HG03439 (cell line): ENCODE results near the gene CNNM2.

Source experiments
- ATAC-seq: cut with Tn5 transposase; IDR thresholded peaks from one replicate; pipeline ENCODE4 v1.9.1; 2021; ENCODE audit warnings: mild to moderate bottlenecking, moderate library complexity; ENCODE audit not compliant: unreplicated experiment

The CNNM2 gene

GRCh38 chr10:103067956-103068355 lies 149.9 kb downstream of the CNNM2 start:
- no peak for ATAC-seq

- peak; percentile 58 for ATAC-seq
These were observed 151.6 kb downstream of the CNNM2 start for GRCh38 chr10:103069453-103070331.

- no peak for ATAC-seq
These were observed 154.2 kb downstream of the CNNM2 start for GRCh38 chr10:103072276-103072675.

- ATAC-seq: no peak
These were observed 154.8 kb downstream of the CNNM2 start for GRCh38 chr10:103072891-103073290.

- ATAC-seq: no peak
These were observed 158.9 kb downstream of the CNNM2 start for GRCh38 chr10:103077020-103077419.

- ATAC-seq: no peak
These were observed 159.6 kb downstream of the CNNM2 start for GRCh38 chr10:103077491-103078308.

- ATAC-seq: no peak
These were observed 160.2 kb downstream of the CNNM2 start for GRCh38 chr10:103078309-103078615.

- no peak for ATAC-seq
These were observed 160.6 kb downstream of the CNNM2 start for GRCh38 chr10:103078676-103079075.

GRCh38 chr10:103079100-103079499 lies 161.0 kb downstream of the CNNM2 start:
- ATAC-seq: no peak

GRCh38 chr10:103079946-103080345 lies 161.9 kb downstream of the CNNM2 start:
- ATAC-seq: no peak

- ATAC-seq: no peak
These were observed 162.9 kb downstream of the CNNM2 start for GRCh38 chr10:103080891-103081581.

GRCh38 chr10:103082683-103083082 lies 164.6 kb downstream of the CNNM2 start:
- no peak for ATAC-seq

GRCh38 chr10:103083266-103083976 lies 165.3 kb downstream of the CNNM2 start:
- no peak for ATAC-seq

- ATAC-seq: no peak
These were observed 165.9 kb downstream of the CNNM2 start for GRCh38 chr10:103083977-103084320.

GRCh38 chr10:103086261-103086660 lies 168.2 kb downstream of the CNNM2 start:
- no peak for ATAC-seq

- no peak for ATAC-seq
These were observed 168.7 kb downstream of the CNNM2 start for GRCh38 chr10:103086799-103087198.

- no peak for ATAC-seq
These were observed 171.4 kb downstream of the CNNM2 start for GRCh38 chr10:103089493-103089892.

GRCh38 chr10:103090911-103091310 lies 172.8 kb downstream of the CNNM2 start:
- no peak for ATAC-seq

GRCh38 chr10:103095005-103095404 lies 176.9 kb downstream of the CNNM2 start:
- ATAC-seq: no peak

GRCh38 chr10:103096130-103096529 lies 178.0 kb downstream of the CNNM2 start:
- ATAC-seq: no peak

- no peak for ATAC-seq
These were observed 180.1 kb downstream of the CNNM2 start for GRCh38 chr10:103098240-103098639.
